ENCODE data around the gene LORICRIN.

The LORICRIN gene

DNA sequence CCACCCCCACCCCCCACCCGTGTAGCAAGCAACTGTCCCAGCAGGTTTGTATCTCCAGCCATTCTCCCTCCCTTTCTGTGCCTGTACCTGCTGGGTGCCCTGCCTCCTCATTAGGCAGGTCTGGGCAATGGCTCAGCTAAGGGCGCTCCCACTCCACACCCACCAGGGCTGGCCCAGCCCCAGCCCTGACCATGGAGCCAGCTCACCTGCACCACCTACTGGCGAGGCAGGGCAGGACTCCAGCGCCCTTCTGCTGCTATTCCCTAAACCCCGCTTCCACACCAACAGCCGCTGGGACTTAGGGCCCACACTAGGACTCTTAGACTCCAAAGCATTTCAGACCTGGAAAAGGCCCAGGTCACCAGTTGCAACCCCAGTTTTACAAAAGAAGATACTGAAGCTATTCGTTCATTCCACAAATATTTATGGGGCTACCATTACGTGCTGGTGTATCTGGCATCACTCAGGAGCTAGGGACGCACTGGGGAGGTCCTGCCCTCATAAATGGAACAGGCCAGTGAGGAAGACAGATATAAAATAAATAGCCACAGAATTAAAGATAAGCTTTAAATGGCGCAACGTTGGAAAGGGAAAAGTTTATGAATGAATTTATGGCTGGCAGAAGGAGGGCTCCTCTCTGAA lies 29.3 kb downstream of the LORICRIN start:
- peak; percentile 55 for DNase-seq (ENCODE audit: low spot score)
- peak; percentile 57 for TF ChIP-seq CTCF (IDR thresholded peaks at IDR 0.05; ENCODE audit: extremely low read depth, missing control alignments)

DNA sequence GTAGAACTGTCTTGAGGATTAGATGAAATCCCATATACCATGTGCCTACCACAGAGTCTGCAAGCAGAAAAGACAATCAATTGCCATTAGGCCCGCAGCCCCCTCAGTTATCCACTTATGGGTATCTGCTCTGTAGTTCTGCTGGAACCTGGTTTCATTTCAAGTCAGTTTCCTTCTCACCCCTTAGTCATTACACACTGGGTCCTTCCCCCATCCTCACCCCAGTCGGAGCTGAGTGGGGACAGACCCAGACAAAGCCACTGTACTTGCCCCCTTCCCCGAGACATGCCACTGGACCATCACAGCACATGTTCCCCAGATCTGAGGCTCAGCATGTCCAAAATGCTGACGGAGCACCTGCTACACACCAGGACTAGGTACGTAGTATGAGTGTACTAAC lies 32.0 kb downstream of the LORICRIN start:
- TF ChIP-seq CTCF (IDR thresholded peaks at IDR 0.05; ENCODE audit: extremely low read depth, missing control alignments), result no peak
- DNase-seq (ENCODE audit: low spot score), result peak; percentile 46

DNA sequence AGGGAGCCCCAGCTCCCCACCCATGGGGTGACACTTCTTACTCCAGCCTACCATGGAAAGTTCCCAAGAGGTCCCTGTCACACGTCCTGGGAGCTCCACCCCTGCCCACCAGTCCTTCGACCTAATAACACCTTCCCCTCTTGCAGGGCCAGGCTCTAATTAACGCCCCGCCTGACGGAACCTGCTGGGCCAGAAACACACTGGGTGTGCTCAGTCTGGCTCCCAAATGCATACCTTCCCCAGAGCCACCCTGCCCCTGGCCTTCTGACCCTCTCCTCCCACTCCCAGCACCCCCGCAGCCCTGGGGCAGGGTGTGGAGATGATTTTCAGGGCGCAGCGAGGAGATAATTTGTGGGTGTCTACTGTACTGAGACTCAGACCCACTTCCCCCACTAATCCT lies 32.7 kb downstream of the LORICRIN start:
- no peak for DNase-seq (ENCODE audit: low spot score)
- TF ChIP-seq CTCF (IDR thresholded peaks at IDR 0.05; ENCODE audit: extremely low read depth, missing control alignments), result no peak

DNA sequence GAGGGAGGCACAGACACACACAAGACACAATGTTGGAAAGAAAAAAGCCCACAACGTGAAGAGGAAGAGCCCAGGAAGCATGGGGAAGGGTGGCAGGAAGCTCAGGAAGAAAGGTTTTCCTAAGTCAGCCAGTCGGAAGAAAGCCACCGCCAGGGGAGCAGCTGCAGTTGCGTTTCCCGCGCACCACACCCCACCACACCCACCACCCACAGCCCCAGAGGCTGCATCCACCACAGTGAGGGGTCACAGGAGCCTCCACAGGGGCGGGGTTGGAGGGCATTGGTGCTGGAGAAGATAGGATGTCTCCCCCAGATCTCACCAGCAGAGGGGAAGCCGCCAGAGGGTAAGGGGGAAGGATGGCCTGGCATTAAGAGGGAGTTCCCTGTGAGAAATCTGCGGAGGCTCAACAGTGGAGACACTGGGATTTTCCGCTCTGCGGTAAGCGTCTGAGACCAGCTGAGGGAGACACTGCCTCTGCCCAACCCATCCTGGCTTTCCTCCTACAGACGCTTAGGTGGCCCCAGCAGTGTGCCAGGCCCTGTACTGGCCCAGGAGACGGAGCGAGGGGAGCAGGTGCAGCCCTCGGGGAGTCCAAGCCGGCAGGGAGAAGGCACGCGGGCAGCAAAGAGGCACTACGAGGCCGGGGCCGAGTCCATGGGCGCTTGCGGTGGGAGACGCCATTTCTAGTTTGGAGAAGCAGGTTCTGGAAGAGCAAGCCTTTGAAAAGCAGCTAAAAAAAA lies 33.4 kb downstream of the LORICRIN start:
- no peak for TF ChIP-seq CTCF (IDR thresholded peaks at IDR 0.05; ENCODE audit: extremely low read depth, missing control alignments)
- no peak for DNase-seq (ENCODE audit: low spot score)

- no peak for DNase-seq (ENCODE audit: low spot score)
- no peak for TF ChIP-seq CTCF (IDR thresholded peaks at IDR 0.05; ENCODE audit: extremely low read depth, missing control alignments)
These were observed 33.9 kb downstream of the LORICRIN start for GRCh38 chr1:153293480-153293775.

DNA sequence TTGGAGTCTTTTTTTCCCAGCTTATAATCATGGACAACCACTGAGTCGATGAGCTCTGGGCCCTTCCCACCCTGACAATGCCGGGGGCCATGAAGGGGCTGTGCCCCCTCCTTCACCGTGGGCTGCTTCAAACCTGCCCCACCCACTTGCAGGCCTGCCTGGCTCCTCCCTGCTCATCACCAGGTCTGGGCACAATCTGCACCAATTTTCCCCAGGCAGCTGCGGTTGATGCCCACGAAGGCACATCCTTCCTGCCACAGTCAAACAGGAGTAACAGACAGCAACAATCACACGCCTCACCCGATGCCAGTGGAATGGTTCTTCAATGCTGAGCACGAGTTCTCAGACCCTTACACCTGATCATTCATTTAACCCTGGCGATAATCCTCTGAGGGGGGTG lies 34.4 kb downstream of the LORICRIN start:
- no peak for TF ChIP-seq CTCF (IDR thresholded peaks at IDR 0.05; ENCODE audit: extremely low read depth, missing control alignments)
- DNase-seq (ENCODE audit: low spot score), result no peak

DNA sequence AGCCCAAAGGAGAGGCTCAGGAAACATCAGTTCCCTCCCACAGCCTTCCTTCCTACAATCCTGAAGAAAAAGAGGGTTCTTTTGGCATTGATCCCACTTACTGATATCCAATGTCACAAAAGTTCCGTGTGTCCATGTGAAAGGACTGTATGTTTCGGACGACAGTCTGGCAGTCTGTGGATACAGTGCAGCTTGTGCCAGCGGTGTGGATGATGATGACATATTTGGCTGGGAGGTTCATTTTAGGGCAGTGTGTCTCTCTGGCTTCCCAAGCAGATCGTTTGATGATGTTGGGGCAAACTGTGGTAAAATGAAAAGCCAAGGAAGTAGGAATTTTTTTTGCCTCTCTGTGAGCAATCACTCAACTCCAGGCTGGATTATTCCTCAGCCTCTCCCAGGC lies 42.8 kb downstream of the LORICRIN start:
- no peak for DNase-seq (ENCODE audit: low spot score)

More for the DNA sequence above, 42.8 kb downstream of the LORICRIN start:
- no peak for TF ChIP-seq CTCF (IDR thresholded peaks at IDR 0.05; ENCODE audit: extremely low read depth, missing control alignments)

All from GM20000 (cell line).